T47D (cell line): ENCODE results near the gene FBXW10.
A peak's percentile ranks its signal among the peaks of the same experiment; 100 is the strongest.
"Not testable (repeated sequence)": the region's sequence is repeated elsewhere in the genome, so short reads cannot be mapped to it uniquely, and the experiment has no call there.

Experiments used
- DNase-seq, 2 experiments: peaks; one replicate each; pipeline versions ENCODE4 v3.0.0 to v3.0.0-alpha.2; 2011 to 2012; ENCODE audit warnings: low read depth in 1 of 2, low spot score in 1 of 2
- in situ Hi-C: cut with HindIII; loops from 2 replicates; pipeline ENCODE4 v1.10.0; 2016; ENCODE audit warnings: low sequenced_read_pairs, low pct_unique_long_range_greater_than_20kb

FBXW10 gene

DNA sequence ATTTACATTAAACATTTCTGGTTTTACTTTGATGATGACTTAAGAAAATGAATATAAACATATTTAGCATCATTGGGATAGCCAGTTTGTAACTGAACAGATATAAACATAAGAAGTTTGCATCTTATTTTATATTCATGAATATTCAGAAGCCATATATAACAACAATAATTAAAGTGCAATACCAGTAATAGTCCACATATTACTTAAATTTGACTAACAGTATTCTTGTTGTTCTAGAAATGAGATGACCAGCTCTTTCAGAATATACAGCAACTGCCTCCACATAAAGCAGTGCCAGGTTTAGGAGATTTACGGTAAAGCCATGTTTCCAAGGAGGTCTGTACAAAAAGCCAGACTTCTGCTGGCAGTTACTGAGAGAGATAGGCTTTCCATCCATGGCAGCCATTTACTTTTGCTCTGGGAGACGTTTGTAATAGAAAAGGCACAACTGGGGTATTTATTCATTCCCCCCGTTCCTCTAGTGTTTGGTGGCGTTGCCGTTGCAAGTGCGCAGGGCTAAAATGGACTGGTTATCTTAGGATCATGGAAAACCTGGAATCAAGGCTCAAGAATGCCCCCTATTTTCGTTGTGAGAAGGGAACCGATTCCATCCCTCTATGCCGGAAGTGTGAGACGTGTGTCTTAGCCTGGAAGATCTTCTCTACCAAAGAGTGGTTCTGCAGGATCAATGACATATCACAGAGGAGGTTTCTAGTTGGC is at the start of gene FBXW10:
Gene FBXW10, plus strand, starts transcription at position 356 of the 723 bp plus-strand sequence. Its CDS starts 191 bp downstream, at position 547.
- in situ Hi-C loops, DNase-seq: not testable (repeated sequence)

- in situ Hi-C loops, DNase-seq: not testable (repeated sequence)
These were observed 48.7 kb upstream of the FBXW10 start for GRCh38 chr17:18695143-18695542.

DNA sequence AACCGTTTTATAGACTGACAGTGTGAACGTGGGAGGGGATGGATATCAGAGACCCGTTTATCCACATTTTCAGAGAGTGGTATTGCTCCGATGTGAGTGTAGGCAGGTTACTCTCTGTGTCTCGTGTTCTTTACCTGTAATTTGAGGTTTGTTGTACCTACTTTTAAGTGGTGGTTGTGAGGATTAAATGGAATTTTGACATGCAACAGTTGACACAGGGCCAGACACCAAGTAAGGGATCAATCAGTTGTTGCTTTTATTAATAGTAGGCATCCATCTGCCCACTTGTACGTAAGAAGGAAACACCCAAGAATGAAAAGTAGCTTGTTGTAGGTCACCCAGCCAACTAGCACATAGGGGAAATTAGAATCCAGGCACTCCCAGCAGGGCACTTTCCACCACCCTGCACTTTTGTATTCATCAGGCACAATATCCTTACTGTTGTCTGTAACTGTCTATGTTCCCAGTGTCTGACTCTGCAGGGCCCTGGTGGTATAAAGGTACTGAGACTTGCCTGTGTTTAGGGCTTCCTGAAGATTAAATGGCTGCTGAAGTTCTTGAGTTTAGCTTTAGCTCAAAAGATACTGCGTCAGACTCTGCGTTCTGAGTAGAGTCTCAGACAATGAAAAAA is 45.3 kb upstream of the FBXW10 start:
- DNase-seq, in situ Hi-C loops: not testable (repeated sequence)

GRCh38 chr17:18705955-18706354 is 37.9 kb upstream of the FBXW10 start:
- in situ Hi-C loops, DNase-seq: not testable (repeated sequence)

- DNase-seq, in situ Hi-C loops: not testable (repeated sequence)
These were observed 35.6 kb upstream of the FBXW10 start for GRCh38 chr17:18708215-18708614.

DNA sequence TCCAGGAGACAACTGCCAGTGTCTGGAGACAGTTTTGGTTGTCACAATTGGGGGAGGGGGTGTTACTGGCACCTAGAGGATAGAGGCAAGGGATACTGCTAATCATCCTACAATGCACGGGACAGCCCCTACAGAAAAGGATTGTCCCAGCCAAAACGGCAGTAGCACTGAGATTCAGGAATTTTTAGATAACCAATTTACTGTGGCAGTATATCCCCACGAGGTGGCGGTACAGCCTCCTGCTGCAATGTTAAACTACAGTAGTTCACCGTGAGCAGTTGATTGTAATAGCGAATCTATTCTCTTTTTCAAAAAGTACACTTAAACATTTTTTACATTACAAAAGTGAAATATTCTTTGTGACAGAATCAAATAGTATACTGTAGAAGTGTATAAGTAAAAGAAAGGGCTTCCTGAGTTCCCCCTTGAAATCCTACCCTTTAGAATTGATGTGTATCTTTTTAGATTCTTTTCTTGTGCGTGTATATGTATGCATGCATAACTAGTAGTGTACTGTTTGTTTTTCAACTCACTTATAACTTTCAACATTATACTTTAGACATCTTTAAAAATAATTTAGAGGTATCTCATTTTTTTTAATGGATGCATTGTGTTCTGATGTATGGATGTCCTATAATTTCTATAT is 31.4 kb upstream of the FBXW10 start:
- DNase-seq = peak in 1 of 2 experiments; percentile 67
- in situ Hi-C loops = not testable (repeated sequence)

DNA sequence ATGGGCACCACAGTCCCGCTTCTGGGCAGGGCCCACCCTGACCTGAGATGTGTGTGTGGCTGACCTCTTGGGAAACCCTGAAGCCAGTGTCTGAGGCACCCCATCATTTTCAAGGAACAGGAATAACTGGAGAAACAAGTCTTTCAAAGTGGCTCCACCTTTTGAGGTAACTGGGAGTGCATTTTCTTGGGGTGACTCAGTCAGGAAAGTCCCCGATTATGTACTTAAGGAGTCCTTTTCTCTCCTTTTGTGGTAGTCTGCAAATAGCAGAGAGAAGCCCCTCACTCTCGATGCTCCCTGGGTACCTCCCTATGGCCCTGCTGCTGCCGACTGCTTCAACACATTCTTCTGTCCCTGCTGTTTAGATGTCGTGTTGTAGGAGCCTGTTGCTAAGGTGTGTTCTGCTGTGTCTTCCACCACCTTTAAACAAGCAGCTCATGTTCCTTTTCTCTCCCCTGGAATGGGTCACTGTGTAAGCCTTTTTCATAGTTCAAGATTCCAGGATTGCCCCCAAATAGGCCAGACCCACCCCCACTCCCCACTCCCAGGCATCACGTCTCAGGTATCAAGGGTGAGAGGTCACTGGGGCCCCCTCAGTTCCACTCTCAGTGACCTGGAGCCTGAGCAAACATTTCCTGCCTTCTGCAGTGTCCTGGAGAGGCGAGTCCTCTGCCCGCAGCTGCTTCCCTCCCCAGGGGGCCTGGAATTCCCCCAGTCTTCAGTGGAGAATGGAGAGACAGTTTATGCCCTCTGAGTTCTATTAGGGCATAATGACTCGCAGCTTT is 25.0 kb upstream of the FBXW10 start:
- in situ Hi-C loops = not testable (repeated sequence)
- DNase-seq = peak in 1 of 2 experiments; percentile 42

- in situ Hi-C loops, DNase-seq: not testable (repeated sequence)
These were observed 24.3 kb upstream of the FBXW10 start for GRCh38 chr17:18719428-18720110.

GRCh38 chr17:18721775-18722547 is 21.9 kb upstream of the FBXW10 start:
- DNase-seq, in situ Hi-C loops: not testable (repeated sequence)

- in situ Hi-C loops, DNase-seq: not testable (repeated sequence)
These were observed 21.2 kb upstream of the FBXW10 start for GRCh38 chr17:18722612-18723011.

DNA sequence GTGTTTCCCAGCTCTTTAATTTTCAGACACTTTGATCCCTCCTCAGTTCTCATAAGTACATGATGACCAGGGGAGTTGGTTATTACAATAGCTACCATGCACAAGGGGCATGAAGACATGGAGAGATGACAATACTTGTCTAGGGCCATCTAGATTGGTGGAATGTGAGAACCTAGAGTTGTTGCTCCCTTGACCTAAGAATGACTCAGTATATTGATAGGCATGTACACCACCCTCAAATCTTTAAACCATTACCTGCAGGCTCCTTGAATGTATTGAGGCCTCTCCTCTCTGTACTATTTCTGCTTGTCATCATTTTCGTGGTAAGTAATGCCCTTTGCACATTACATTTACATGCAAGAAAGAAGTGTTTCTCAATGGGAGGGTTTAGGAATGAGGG is 20.3 kb upstream of the FBXW10 start:
- DNase-seq, in situ Hi-C loops: not testable (repeated sequence)

GRCh38 chr17:18732438-18732837 is 11.4 kb upstream of the FBXW10 start:
- DNase-seq, in situ Hi-C loops: not testable (repeated sequence)

- in situ Hi-C loops, DNase-seq: not testable (repeated sequence)
These were observed 10.5 kb upstream of the FBXW10 start for GRCh38 chr17:18733350-18733749.

DNA sequence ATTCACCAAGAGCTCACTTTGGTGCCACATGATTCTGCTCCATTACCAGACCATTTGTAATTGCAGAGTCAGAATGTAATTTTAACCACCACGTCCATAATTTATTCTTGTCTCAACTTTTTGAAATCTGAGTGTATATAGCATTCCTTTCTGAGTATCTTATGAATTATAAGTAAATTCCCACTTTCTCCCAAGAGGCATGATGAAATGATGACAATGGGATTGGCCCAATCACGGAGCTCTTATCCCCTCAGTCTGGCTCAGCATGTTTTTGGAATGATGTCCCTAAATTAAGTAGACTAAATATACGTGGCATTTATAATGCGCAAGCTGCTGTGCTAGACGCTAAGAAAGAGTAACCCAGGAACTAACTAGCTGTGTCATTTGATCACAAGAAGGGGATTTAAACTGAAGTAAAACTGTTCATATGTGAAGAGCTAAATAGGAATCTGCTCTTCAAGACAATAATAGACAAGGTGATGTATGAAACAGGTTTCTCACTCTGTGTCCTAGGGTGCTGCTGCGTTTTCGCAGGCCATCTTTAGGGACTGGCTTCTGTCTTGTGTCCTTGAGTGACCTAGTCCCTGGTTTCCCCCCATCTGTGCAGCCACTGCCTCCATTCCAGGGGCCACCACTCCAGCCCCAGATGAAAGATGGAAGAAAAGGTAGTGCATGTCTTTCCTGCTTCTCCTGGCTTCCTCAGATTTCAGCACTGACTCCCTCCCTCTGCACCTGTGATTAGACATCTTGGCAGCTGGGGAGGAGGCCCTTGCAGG is 4.0 kb upstream of the FBXW10 start:
- in situ Hi-C loops, DNase-seq: not testable (repeated sequence)

DNA sequence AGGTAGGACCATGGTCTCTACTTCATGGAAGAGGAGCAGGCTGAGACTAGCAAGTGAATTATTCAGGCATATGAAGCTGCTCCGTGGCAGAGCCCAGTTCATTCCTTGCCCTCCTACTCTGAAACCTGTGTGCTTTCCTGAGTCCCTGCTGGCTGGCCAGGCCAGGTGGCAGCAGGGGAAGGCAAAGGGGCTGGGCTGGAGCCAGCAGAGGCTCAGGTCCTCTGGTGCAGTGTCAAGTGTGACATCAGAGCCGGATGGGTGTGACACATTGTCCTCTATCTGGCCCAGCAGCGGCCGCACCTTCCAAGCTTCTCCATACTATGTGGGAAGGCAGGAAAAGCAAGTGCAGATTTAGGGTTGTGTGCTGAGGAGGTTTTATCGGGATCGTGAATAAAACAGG is 2.6 kb upstream of the FBXW10 start:
- in situ Hi-C loops, DNase-seq: not testable (repeated sequence)

- in situ Hi-C loops = not testable (repeated sequence)
- DNase-seq = peak in 1 of 2 experiments; percentile 13
These were observed 872 bp downstream of the FBXW10 start for GRCh38 chr17:18744726-18745125.
